Measurements from ENCODE around the gene KRT86.

- TF ChIP-seq CTCF (conservative IDR thresholded peaks at IDR 0.05 in 1 of 2, IDR thresholded peaks at IDR 0.05 in 1 of 2; ENCODE audit: low read depth in 1 of 2, low read length in 2 of 2), result no peak
- no peak for TF ChIP-seq EZH2 (IDR thresholded peaks at IDR 0.05; ENCODE audit: low read length, missing control alignments)
Measured at GRCh38 chr12:52260361-52261207, 13.9 kb upstream of the KRT86 start.
